CD14-positive monocyte (primary cell): ENCODE data around the gene ZC3H4. TPM values are rescaled to one million over a fixed set of nuclear protein-coding genes. Genes with fewer than 3 reads are reported as not detected.
A peak's percentile ranks its signal among the peaks of the same experiment; 100 is the strongest.

Source experiments
- DNase-seq, 3 donors: peaks; one replicate each; pipeline ENCODE4 v3.0.0-alpha.2; 2011 to 2022
- H2AFZ ChIP-seq: 2 replicates; pipeline ENCODE4 v1.6.0; 2012; ENCODE audit warnings: mild to moderate bottlenecking, low read depth, low read length, inconsistent platforms; ENCODE audit not compliant: insufficient read depth, poor library complexity, severe bottlenecking
- H3K27ac ChIP-seq, 2 donors: 1 replicate in 1 of 2; 2 replicates in 1 of 2; pipeline ENCODE4 v1.5.1; 2012 to 2013; ENCODE audit warnings: low read length in 2 of 2, control low read depth in 1 of 2, inconsistent platforms in 1 of 2, low read depth in 1 of 2, mild to moderate bottlenecking in 1 of 2
- H3K27me3 ChIP-seq, 2 donors: one replicate each; pipeline versions ENCODE4 v1.6.0 to v1.6.1; 2011 to 2013; ENCODE audit warnings: low read length in 2 of 2; ENCODE audit not compliant: control insufficient read depth in 2 of 2, insufficient read depth in 2 of 2
- H3K36me3 ChIP-seq, 2 donors: replicated peaks in 1 of 2; 1 replicate in 1 of 2; 2 replicates in 1 of 2; pipeline versions ENCODE4 v1.5.1 to v1.6.1; 2012 to 2013; ENCODE audit warnings: low read length in 2 of 2, control low read depth in 1 of 2, inconsistent platforms in 1 of 2, mild to moderate bottlenecking in 1 of 2; ENCODE audit not compliant: insufficient read depth in 2 of 2, control insufficient read depth in 1 of 2
- H3K4me1 ChIP-seq, 2 donors: 1 replicate in 1 of 2; 2 replicates in 1 of 2; pipeline versions ENCODE4 v1.5.1 to v1.6.1; 2012 to 2013; ENCODE audit warnings: low read length in 2 of 2, control low read depth in 1 of 2, inconsistent platforms in 1 of 2, mild to moderate bottlenecking in 1 of 2, moderate library complexity in 1 of 2; ENCODE audit not compliant: insufficient read depth in 2 of 2, control insufficient read depth in 1 of 2
- H3K4me2 ChIP-seq: replicated peaks from 2 replicates; pipeline ENCODE3; 2012; ENCODE audit warnings: low read length, moderate library complexity, mild to moderate bottlenecking; ENCODE audit not compliant: poor library complexity, severe bottlenecking; ENCODE audit errors: extremely low read depth
- H3K4me3 ChIP-seq, 3 experiments: fragments of 200-600 bp in 1 of 3; sonication (generic) in 1 of 3; replicated peaks in 1 of 3; 1 replicate in 2 of 3; 2 replicates in 1 of 3; pipeline ENCODE4 v1.5.1; 2011 to 2013; ENCODE audit warnings: low read length in 3 of 3, mild to moderate bottlenecking in 3 of 3, control low read depth in 2 of 3, low read depth in 2 of 3, inconsistent platforms in 1 of 3, moderate library complexity in 1 of 3
- H3K79me2 ChIP-seq: 2 replicates; pipeline ENCODE4 v1.6.0; 2012; ENCODE audit warnings: mild to moderate bottlenecking, control low read depth, inconsistent platforms, low read length, moderate library complexity; ENCODE audit not compliant: insufficient read depth
- H3K9ac ChIP-seq: 2 replicates; pipeline ENCODE4 v1.6.0; 2017; ENCODE audit warnings: low read length, mild to moderate bottlenecking; ENCODE audit not compliant: insufficient read depth, poor library complexity, severe bottlenecking
- H3K9me3 ChIP-seq, 2 donors: replicated peaks in 1 of 2; 1 replicate in 1 of 2; 2 replicates in 1 of 2; pipeline versions ENCODE4 v1.5.1 to v1.6.1; 2012 to 2013; ENCODE audit warnings: low read length in 2 of 2, control low read depth in 1 of 2; ENCODE audit not compliant: control insufficient read depth in 1 of 2, insufficient read depth in 1 of 2
- H4K20me1 ChIP-seq: 2 replicates; pipeline ENCODE4 v1.6.0; 2012; ENCODE audit warnings: mild to moderate bottlenecking, low read length, control low read depth, moderate library complexity; ENCODE audit not compliant: insufficient read depth
- H3K27ac Mint-ChIP-seq, 7 donors: one replicate each; pipeline ENCODE4 v1.8.0; 2020; ENCODE audit warnings: mild to moderate bottlenecking in 7 of 7, mixed read lengths in 7 of 7, moderate library complexity in 6 of 7, inconsistent platforms in 2 of 7
- H3K27me3 Mint-ChIP-seq, 3 donors: one replicate each; pipeline ENCODE4 v1.8.0; 2021 to 2022; ENCODE audit warnings: low read depth in 3 of 3, mild to moderate bottlenecking in 3 of 3, mixed read lengths in 3 of 3, moderate library complexity in 3 of 3, inconsistent platforms in 1 of 3
- H3K36me3 Mint-ChIP-seq, 2 donors: one replicate each; pipeline ENCODE4 v1.8.0; 2020; ENCODE audit warnings: mixed read lengths in 2 of 2, inconsistent platforms in 1 of 2, mild to moderate bottlenecking in 1 of 2
- H3K4me1 Mint-ChIP-seq: one replicate; pipeline ENCODE4 v1.8.0; 2020; ENCODE audit warnings: mild to moderate bottlenecking, mixed read lengths
- H3K4me3 Mint-ChIP-seq, 2 donors: one replicate each; pipeline ENCODE4 v1.8.0; 2020; ENCODE audit warnings: mild to moderate bottlenecking in 2 of 2, mixed read lengths in 2 of 2, moderate library complexity in 1 of 2
- H3K9me3 Mint-ChIP-seq, 7 donors: one replicate each; pipeline ENCODE4 v1.8.0; 2020 to 2022; ENCODE audit warnings: mixed read lengths in 7 of 7, mild to moderate bottlenecking in 6 of 7, moderate library complexity in 6 of 7, inconsistent platforms in 2 of 7
- WGBS: methylation state at CpG from one replicate; pipeline ENCODE4 v1.1.5; 2013; ENCODE audit warnings: missing lambda C conversion rate; ENCODE audit not compliant: insufficient coverage; 5-methylcytosine and 5-hydroxymethylcytosine counted together
- intact Hi-C, 2 donors: fragments of 100-400 bp; cut with micrococcal nuclease; formaldehyde crosslinking; loops; one replicate each; pipeline versions ENCODE4 v1.15.0 to v1.15.1; 2023
- polyA plus RNA-seq, 3 donors: library from polyadenylated mRNA; depleted of rRNA in 1 of 3; unstranded in 2 of 3; stranded (reverse) in 1 of 3; fragments of 300-500 nt in 2 of 3; fragments of >200 nt in 1 of 3; fragmentation: Illumina TruSeq in 2 of 3; gene quantifications; 1 replicate in 2 of 3; 2 replicates in 1 of 3; pipeline ENCODE4 v1.2.3, GENCODE V29; 2012 to 2021
- TF ChIP-seq, protein P1 (sequence below): fragments of 200-600 bp; IDR thresholded peaks from one replicate; pipeline ENCODE4 v1.8.0; 2022; ENCODE audit warnings: antibody characterized with exemption, mild to moderate bottlenecking

Gene ZC3H4
- polyA plus RNA-seq, 3 donors, result 0.24 to 9.9 (median 0.60) TPM

DNA sequence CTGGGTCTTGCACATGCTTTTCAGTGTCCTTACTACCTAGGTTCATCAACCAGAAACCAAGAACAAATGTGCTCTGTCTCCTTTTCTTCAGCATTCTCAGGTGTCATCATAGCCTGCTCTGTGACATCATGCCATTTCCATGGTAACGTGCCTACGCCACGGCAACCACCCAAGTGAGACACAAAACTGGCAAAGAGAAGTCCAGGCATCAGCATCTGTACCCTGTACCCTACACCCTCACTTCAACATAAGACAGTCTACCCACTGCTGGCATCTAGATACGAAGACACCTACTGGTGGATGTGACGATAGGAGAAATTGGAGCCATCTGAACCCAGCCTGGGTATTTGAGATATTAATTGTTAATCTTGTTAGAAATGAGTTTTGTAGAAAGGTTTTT is 13.3 kb downstream of the ZC3H4 start:
- H3K9ac ChIP-seq, result no peak overlapping the region
- H3K4me1 ChIP-seq, result peaks cover 6 to 9% of the 10 kb centered on the region in 2 donors
- H3K4me3 ChIP-seq, result no peak overlapping the region
- H4K20me1 ChIP-seq, result peaks cover 87% of the 10 kb centered on the region
- peaks cover 22 to 66% of the 10 kb centered on the region in 2 donors for H3K36me3 ChIP-seq
- Mint-ChIP-seq H3K27ac (peak overlapping the region in 2 of 7 donors; percentile 17 to 78), H3K4me3 (no peak overlapping the region), H3K36me3 (peaks cover 42 to 64% of the 10 kb centered on the region in 2 donors), H3K9me3 (no peaks in the 10 kb centered on the region), H3K4me1 (peaks cover 19% of the 10 kb centered on the region), H3K27me3 (peaks cover 0 to 2% (median 0%) of the 10 kb centered on the region in 3 donors)
- TF ChIP-seq, protein P1, sequence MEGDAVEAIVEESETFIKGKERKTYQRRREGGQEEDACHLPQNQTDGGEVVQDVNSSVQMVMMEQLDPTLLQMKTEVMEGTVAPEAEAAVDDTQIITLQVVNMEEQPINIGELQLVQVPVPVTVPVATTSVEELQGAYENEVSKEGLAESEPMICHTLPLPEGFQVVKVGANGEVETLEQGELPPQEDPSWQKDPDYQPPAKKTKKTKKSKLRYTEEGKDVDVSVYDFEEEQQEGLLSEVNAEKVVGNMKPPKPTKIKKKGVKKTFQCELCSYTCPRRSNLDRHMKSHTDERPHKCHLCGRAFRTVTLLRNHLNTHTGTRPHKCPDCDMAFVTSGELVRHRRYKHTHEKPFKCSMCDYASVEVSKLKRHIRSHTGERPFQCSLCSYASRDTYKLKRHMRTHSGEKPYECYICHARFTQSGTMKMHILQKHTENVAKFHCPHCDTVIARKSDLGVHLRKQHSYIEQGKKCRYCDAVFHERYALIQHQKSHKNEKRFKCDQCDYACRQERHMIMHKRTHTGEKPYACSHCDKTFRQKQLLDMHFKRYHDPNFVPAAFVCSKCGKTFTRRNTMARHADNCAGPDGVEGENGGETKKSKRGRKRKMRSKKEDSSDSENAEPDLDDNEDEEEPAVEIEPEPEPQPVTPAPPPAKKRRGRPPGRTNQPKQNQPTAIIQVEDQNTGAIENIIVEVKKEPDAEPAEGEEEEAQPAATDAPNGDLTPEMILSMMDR, result no peak
- H3K4me2 ChIP-seq, result no peak overlapping the region
- H3K9me3 ChIP-seq, result no peaks in the 10 kb centered on the region
- intact Hi-C loops, result no loop called here
- no peak overlapping the region for H2AFZ ChIP-seq
- DNase-seq, result peak in 1 of 3 donors; percentile 46
- H3K27ac ChIP-seq, result peak overlapping the region in 1 of 2 donors; percentile 1
- H3K27me3 ChIP-seq, result no peaks in the 10 kb centered on the region
- 95% methylated on average over 3 of the region's 5 CpGs for WGBS
- peaks cover 99% of the 10 kb centered on the region for H3K79me2 ChIP-seq

DNA sequence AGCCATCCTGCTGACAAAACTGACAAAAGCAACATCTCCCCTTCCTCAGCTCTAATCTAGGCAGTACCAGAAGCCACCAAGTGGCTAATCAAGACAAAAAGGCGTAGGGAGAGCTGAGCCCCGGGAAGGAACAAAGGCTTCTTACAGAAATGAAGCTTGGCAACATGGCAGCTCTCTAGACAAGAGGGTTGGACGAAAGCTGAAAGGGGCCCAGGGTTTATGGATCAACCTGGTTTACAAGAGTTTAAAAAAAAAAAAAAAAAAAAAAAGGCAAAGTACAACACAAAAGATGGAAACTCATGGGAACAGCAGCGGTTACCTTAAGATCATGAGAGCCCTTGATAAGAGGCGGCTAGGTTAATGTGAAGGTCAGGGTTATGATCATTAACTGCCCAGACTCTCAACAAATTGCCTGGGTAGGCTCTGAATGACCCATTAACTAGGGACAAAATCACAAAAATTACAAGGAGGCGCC is 14.0 kb downstream of the ZC3H4 start:
- H3K27ac Mint-ChIP-seq, result peak overlapping the region in 5 of 7 donors; percentile 22 to 63 (median 30)
- Histone ChIP-seq H3K4me1 (peaks cover 6 to 10% of the 10 kb centered on the region in 2 donors), H3K4me2 (no peak overlapping the region), H3K9ac (no peak overlapping the region), H3K4me3 (no peak overlapping the region), H3K79me2 (peaks cover 99% of the 10 kb centered on the region), H3K9me3 (no peaks in the 10 kb centered on the region), H4K20me1 (peaks cover 87% of the 10 kb centered on the region), H3K27ac (no peak overlapping the region), H3K36me3 (peaks cover 20 to 66% of the 10 kb centered on the region in 2 donors), H3K27me3 (no peaks in the 10 kb centered on the region), H2AFZ (no peak overlapping the region)
- no peak for DNase-seq
- TF ChIP-seq, protein P1, result no peak
- H3K36me3 Mint-ChIP-seq, result peaks cover 37 to 61% of the 10 kb centered on the region in 2 donors
- no peak overlapping the region for H3K4me3 Mint-ChIP-seq
- intact Hi-C loops, result no loop called here
- no peaks in the 10 kb centered on the region for H3K9me3 Mint-ChIP-seq
- WGBS, result 97% methylated on average over 3 of the region's 6 CpGs
- H3K4me1 Mint-ChIP-seq, result peaks cover 19% of the 10 kb centered on the region
- peaks cover 0 to 2% (median 0%) of the 10 kb centered on the region in 3 donors for H3K27me3 Mint-ChIP-seq
